T-helper 17 cell (primary cell): Measurements from ENCODE around the gene CGB2. TPM values are rescaled to one million over a fixed set of nuclear protein-coding genes. Genes with fewer than 3 reads are reported as not detected.
"Not testable (repeated sequence)": the region's sequence is repeated elsewhere in the genome, so short reads cannot be mapped to it uniquely, and the experiment has no call there.

ENCODE experiments used
- ATAC-seq: fragments of 150-1000 bp; cut with Tn5 transposase; 2 replicates; pipeline ENCODE4 v1.10.0; 2021; ENCODE audit warnings: mild to moderate bottlenecking, moderate library complexity
- DNase-seq, 3 donors: peaks; one replicate each; pipeline versions ENCODE4 v3.0.0 to v3.0.0-alpha.2; 2020 to 2021
- H3K9me3 ChIP-seq: one replicate; pipeline ENCODE4 v1.7.0; 2013; ENCODE audit warnings: low read length, mild to moderate bottlenecking; ENCODE audit not compliant: control insufficient read depth, poor library complexity, severe bottlenecking
- H3K27ac Mint-ChIP-seq: one replicate; pipeline ENCODE4 v1.8.0; 2022; ENCODE audit warnings: mild to moderate bottlenecking, moderate library complexity, mixed read lengths
- H3K27me3 Mint-ChIP-seq: one replicate; pipeline ENCODE4 v1.8.0; 2022; ENCODE audit warnings: mixed read lengths
- H3K36me3 Mint-ChIP-seq: one replicate; pipeline ENCODE4 v1.8.0; 2022; ENCODE audit warnings: low read depth, mixed read lengths
- H3K4me1 Mint-ChIP-seq: one replicate; pipeline ENCODE4 v1.8.0; 2022; ENCODE audit warnings: mild to moderate bottlenecking, mixed read lengths
- H3K4me3 Mint-ChIP-seq: one replicate; pipeline ENCODE4 v1.8.0; 2022; ENCODE audit warnings: mild to moderate bottlenecking, moderate library complexity, mixed read lengths
- total RNA-seq, 4 donors: library from RNA in 2 of 4; stranded (reverse) in 2 of 4; gene quantifications; one replicate each; pipeline ENCODE4 v1.2.3 and lab custom pipeline; 2022 to 2026

CGB2 gene
- total RNA-seq, 2 donors from 2014 or later: not detected

DNA sequence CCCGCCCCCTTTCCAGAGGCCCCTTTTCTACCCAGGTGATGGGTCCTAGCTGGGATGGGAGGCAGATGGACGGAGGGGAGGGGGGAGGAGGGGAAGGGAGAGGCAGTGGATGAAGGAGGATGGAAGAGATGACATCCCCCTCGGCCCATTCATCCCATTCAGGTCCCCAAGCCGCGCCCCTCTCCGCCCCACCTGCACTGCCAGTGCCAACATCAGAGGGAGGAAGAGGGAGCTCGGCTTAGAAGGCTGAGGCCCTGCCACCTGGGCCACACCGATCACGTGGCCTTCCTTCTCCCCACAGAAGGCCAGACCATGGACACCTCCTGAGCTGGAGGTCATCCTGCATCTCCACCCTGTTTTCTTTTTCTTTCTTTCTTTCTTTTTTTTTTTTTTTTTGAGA lies 3.0 kb upstream of the CGB2 start:
- not testable (repeated sequence) for H3K36me3 Mint-ChIP-seq, DNase-seq, ATAC-seq, H3K9me3 ChIP-seq, H3K4me3 Mint-ChIP-seq, H3K27ac Mint-ChIP-seq, H3K4me1 Mint-ChIP-seq
- peaks cover 12% of the 10 kb centered on the region for H3K27me3 Mint-ChIP-seq

DNA sequence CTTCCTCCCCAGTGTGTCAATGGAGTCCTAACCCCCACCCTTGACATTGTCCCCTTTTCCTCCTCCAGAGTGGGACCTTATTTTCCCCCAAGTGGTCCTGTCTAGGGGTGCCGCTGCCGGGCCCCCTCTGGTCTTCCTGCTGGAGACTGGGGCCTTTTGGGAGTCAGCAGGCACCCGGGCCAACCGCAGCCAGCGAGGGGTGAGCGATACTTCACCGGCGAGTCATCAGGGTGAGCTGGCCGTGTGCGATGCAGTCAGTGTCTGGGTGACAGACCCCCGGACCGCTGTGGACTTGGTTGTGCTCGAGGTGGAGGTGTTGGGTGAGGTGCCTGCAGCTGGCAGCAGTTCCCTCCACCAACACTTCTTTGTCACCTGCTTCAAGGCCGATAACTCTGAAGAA lies 1.9 kb upstream of the CGB2 start:
- H3K4me3 Mint-ChIP-seq, ATAC-seq, H3K36me3 Mint-ChIP-seq, H3K27ac Mint-ChIP-seq, H3K4me1 Mint-ChIP-seq, H3K9me3 ChIP-seq, DNase-seq: not testable (repeated sequence)
- peaks cover 12% of the 10 kb centered on the region for H3K27me3 Mint-ChIP-seq

DNA sequence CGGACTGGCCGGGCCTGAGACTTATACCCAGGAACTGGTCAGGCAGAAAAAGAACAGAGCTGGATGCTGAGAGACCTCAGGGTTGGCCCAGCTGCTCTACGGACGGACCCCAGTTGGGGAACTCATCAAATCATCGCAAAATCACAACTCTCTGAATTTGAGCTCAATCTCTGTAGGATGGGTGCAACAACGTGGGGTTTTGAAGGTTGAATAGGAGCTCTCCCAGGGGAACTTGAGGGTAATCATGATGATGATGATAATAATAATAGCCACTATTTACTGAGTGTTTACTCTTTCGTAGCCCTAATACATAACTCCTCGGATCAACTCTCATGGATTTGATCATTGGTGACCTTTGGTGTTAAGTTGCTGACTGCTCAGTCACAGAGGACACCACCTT lies 1.4 kb upstream of the CGB2 start:
- H3K4me1 Mint-ChIP-seq, H3K36me3 Mint-ChIP-seq, H3K4me3 Mint-ChIP-seq: not testable (repeated sequence)

DNA sequence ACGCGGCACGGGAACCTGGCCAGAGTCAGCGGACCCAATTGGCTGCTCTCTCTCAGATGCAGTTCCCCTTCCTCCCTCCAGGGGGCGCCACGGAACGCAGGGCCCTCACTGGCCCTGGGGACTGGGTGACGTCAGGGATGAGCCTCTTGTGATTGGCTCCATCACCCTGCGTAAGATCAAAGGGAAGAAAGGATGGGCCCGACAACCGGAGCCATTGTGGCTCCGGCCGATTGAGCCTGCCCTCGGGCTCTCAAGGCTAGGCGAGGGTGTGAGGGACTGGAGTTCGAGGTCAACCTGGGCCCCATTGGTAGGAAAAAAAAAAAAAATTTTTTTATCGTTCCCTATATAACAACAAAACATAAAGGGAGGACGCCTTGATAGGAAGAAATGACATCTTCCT lies 5.1 kb downstream of the CGB2 start, which contains the start of gene CGB1:
CGB1 (minus strand) TSS at position 81 of the 400 bp plus-strand sequence. CDS start 184 bp downstream, outside the sequence.
- not testable (repeated sequence) for H3K36me3 Mint-ChIP-seq, H3K4me3 Mint-ChIP-seq, ATAC-seq, DNase-seq, H3K27me3 Mint-ChIP-seq, H3K9me3 ChIP-seq, H3K4me1 Mint-ChIP-seq, H3K27ac Mint-ChIP-seq

More for the DNA sequence above, 1.4 kb upstream of the CGB2 start:
- ATAC-seq, H3K27ac Mint-ChIP-seq, H3K9me3 ChIP-seq, DNase-seq: not testable (repeated sequence)
- H3K27me3 Mint-ChIP-seq: peaks cover 12% of the 10 kb centered on the region

DNA sequence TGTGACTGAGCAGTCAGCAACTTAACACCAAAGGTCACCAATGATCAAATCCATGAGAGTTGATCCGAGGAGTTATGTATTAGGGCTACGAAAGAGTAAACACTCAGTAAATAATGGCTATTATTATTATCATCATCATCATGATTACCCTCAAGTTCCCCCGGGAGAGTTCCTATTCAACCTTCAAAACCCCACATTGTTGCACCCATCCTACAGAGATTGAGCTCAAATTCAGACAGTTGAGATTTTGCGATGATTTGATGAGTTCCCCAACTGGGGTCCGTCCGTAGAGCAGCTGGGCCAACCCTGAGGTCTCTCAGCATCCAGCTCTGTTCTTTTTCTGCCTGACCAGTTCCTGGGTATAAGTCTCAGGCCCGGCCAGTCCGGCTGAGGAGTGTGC lies 6.4 kb downstream of the CGB2 start:
- not testable (repeated sequence) for H3K4me1 Mint-ChIP-seq, H3K9me3 ChIP-seq, H3K27me3 Mint-ChIP-seq, DNase-seq, H3K27ac Mint-ChIP-seq, ATAC-seq, H3K4me3 Mint-ChIP-seq, H3K36me3 Mint-ChIP-seq

DNA sequence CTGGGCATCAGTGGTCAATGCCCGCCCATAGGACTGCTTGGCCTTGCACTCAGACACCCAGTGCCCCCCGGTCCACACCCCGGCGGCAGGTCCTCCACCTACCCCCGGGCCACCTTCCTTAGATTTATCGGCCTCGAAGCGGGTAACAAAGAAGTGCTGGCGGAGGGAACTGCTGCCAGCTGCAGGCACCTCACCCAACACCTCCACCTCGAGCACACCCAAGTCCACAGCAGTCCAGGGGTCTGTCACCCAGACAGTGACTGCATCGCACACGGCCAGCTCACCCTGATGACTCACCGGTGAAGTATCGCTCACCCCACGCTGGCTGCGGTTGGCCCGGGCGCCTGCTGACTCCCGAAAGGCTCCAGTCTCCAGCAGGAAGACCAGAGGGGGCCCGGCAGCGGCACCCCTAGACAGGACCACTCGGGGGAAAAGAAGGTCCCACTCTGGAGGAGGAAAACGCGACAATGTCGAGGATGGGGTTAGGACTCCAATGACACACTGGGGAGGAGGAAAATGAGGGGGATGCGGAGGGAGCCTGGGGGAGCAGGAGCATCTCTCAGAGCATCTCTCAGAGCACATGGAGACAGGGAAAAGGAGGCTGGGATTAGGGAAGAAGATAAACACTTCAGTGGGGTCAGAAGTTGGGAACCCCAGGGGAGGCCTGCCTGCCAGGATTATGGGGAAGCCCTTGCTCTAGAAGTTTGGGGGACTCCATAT lies 7.0 kb downstream of the CGB2 start:
- H3K9me3 ChIP-seq, H3K27ac Mint-ChIP-seq, H3K27me3 Mint-ChIP-seq, H3K36me3 Mint-ChIP-seq, H3K4me3 Mint-ChIP-seq, ATAC-seq, H3K4me1 Mint-ChIP-seq, DNase-seq: not testable (repeated sequence)

DNA sequence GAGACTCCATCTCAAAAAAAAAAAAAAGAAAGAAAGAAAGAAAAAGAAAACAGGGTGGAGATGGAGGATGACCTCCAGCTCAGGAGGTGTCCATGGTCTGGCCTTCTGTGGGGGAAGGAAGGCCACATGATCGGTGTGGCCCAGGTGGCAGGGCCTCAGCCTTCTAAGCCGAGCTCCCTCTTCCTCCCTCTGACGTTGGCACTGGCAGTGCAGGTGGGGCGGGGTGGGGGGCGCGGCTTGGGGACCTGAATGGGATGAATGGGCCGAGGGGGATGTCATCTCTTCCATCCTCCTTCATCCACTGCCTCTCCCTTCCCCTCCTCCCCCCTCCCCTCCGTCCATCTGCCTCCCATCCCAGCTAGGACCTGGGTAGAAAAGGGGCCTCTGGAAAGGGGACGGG lies 8.0 kb downstream of the CGB2 start:
- H3K36me3 Mint-ChIP-seq, H3K4me1 Mint-ChIP-seq, ATAC-seq, H3K27ac Mint-ChIP-seq, DNase-seq, H3K27me3 Mint-ChIP-seq, H3K9me3 ChIP-seq, H3K4me3 Mint-ChIP-seq: not testable (repeated sequence)

DNA sequence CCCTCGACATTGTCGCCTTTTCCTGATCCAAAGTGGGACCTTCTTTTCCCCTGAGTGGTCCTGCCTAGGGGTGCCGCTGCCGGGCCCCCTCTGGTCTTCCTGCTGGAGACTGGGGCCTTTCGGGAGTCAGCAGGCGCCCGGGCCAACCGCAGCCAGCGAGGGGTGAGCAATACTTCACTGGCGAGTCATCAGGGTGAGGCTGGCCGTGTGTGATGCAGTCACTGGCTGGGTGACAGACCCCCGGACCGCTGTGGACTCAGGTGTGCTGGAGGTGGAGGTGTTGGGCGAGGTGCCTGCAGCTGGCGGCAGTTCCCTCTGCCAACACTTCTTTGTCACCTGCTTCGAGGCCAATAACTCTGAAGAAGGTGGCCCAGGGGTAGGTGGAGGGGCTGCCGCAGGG lies 10.5 kb downstream of the CGB2 start:
- Mint-ChIP-seq H3K27ac (no peak overlapping the region), H3K4me3 (no peak overlapping the region), H3K27me3 (no peaks in the 10 kb centered on the region), H3K4me1 (no peaks in the 10 kb centered on the region), H3K36me3 (no peaks in the 10 kb centered on the region)
- no peaks in the 10 kb centered on the region for H3K9me3 ChIP-seq
- ATAC-seq (no peak), DNase-seq (no peak)

DNA sequence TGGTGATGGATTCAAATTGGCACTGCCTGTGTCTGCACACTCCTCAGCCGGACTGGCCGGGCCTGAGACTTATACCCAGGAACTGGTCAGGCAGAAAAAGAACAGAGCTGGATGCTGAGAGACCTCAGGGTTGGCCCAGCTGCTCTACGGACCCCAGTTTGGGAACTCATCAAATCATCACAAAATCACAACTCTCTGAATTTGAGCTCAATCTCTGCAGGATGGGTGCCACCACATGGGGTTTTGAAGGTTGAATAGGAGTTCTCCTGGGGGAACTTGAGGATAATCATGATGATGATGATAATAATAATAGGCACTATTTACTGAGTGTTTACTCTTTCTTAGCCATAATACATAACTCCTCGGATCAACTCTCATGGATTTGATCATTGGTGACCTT lies 11.0 kb downstream of the CGB2 start:
- not testable (repeated sequence) for H3K27ac Mint-ChIP-seq, H3K4me1 Mint-ChIP-seq, H3K27me3 Mint-ChIP-seq, H3K36me3 Mint-ChIP-seq, H3K9me3 ChIP-seq, H3K4me3 Mint-ChIP-seq, ATAC-seq, DNase-seq

DNA sequence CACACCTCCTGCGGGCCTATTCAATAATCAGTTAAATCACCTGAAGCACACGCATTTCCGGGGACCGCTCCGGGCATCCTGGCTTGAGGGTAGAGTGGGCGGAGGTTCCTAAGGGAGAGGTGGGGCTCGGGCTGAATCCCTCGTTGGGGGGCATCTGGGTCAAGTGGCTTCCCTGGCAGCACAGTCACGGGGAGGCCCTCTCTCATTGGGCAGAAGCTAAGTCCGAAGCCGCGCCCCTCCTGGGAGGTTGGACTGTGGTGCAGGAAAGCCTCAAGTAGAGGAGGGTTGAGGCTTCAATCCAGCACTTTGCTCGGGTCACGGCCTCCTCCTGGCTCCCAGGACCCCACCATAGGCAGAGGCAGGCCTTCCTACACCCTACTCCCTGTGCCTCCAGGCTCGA lies 11.9 kb downstream of the CGB2 start, which contains the start of gene CGB5:
CGB5 (plus strand) TSS at position 301 of the 400 bp plus-strand sequence. CDS start 362 bp downstream, outside the sequence.
- ATAC-seq, H3K4me3 Mint-ChIP-seq, H3K36me3 Mint-ChIP-seq, DNase-seq, H3K4me1 Mint-ChIP-seq, H3K9me3 ChIP-seq, H3K27me3 Mint-ChIP-seq, H3K27ac Mint-ChIP-seq: not testable (repeated sequence)

DNA sequence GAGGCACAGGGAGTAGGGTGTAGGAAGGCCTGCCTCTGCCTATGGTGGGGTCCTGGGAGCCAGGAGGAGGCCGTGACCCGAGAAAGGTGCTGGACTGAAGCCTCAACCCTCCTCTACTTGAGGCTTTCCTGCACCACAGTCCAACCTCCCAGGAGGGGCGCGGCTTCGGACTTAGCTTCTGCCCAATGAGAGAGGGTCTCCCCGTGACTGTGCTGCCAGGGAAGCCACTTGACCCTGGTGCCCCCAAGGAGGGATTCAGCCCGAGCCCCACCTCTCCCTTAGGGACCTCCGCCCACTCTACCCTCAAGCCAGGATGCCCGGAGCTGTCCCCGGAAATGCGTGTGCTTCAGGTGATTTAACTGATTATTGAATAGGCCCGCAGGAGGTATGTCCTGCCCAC lies 17.3 kb downstream of the CGB2 start, which contains the start of gene CGB8:
CGB8 (minus strand) TSS at position 101 of the 400 bp plus-strand sequence. CDS start 372 bp downstream, outside the sequence.
- not testable (repeated sequence) for H3K36me3 Mint-ChIP-seq, H3K4me3 Mint-ChIP-seq, DNase-seq, H3K4me1 Mint-ChIP-seq, H3K27ac Mint-ChIP-seq, H3K9me3 ChIP-seq, H3K27me3 Mint-ChIP-seq, ATAC-seq

DNA sequence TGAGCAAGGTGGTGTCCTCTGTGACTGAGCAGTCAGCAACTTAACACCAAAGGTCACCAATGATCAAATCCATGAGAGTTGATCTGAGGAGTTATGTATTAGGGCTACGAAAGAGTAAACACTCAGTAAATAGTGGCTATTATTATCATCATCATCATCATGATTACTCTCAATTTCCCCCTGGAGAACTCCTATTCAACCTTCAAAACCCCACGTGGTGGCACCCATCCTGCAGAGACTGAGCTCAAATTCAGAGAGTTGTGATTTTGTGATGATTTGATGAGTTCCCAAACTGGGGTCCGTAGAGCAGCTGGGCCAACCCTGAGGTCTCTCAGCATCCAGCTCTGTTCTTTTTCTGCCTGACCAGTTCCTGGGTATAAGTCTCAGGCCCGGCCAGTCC lies 18.1 kb downstream of the CGB2 start:
- H3K9me3 ChIP-seq, ATAC-seq, H3K36me3 Mint-ChIP-seq, H3K27ac Mint-ChIP-seq, H3K4me3 Mint-ChIP-seq, H3K27me3 Mint-ChIP-seq, H3K4me1 Mint-ChIP-seq, DNase-seq: not testable (repeated sequence)

DNA sequence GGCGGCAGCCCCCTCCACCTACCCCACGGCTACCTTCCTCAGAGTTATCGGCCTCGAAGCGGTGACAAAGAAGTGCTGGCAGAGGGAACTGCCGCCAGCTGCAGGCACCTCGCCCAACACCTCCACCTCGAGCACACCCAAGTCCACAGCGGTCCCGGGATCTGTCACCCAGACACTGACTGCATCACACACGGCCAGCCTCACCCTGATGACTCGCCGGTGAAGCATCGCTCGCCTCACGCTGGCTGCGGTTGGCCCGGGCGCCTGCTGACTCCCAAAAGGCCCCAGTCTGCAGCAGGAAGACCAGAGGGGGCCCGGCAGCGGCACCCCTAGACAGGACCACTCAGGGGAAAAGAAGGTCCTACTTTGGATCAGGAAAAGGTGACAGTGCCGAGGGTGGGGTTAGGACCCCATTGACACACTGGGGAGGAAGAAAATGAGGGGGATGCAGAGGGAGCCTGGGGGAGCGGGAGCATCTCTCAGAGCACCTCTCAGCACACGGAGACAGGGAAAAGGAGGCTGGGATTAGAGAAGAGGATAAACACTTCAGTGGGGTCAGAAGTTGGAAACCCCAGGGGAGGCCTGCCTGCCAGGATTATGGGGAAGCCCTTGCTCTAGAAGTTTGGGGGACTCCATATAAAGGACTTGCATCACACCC lies 18.8 kb downstream of the CGB2 start:
- not testable (repeated sequence) for H3K9me3 ChIP-seq, H3K27ac Mint-ChIP-seq, DNase-seq, ATAC-seq, H3K36me3 Mint-ChIP-seq, H3K27me3 Mint-ChIP-seq, H3K4me1 Mint-ChIP-seq, H3K4me3 Mint-ChIP-seq
